GM19239 (cell line): ENCODE results near the gene FOXE3.

Source experiments
- DNase-seq: peaks from one replicate; pipeline ENCODE4 v3.0.0; 2011; ENCODE audit warnings: low spot score; ENCODE audit not compliant: insufficient read length
- FAIRE-seq: peaks from 2 replicates; lab custom pipeline; 2011; peaks lifted over from hg19 to GRCh38; lab: Jason Lieb, UNC

Gene FOXE3

GRCh38 chr1:47403321-47403910 is 12.7 kb upstream of the FOXE3 start:
- FAIRE-seq, result no peak
- no peak for DNase-seq

DNA sequence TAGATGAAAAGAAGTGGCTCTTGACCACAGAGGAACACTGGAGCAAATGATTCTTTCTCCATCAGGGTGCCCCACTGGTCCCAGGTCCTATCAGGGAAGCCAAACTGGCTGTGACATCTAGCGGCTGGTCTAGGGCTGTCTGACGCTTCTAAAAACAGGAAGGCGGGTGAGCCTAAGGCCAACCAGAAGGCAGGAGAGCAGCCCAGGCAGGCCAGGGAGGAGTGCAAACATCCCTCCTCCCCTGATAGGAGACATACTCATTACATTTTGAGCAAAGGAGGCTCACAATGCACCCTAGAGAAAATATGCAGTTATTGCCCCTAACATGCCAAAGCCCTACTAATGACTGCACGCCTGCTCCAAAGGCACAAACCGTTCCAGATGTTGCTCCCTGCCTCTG is 10.4 kb upstream of the FOXE3 start:
- FAIRE-seq (no peak), DNase-seq (no peak)

GRCh38 chr1:47406966-47407365 is 9.1 kb upstream of the FOXE3 start:
- FAIRE-seq (no peak), DNase-seq (no peak)

GRCh38 chr1:47407481-47407880 is 8.6 kb upstream of the FOXE3 start:
- no peak for FAIRE-seq
- no peak for DNase-seq

DNA sequence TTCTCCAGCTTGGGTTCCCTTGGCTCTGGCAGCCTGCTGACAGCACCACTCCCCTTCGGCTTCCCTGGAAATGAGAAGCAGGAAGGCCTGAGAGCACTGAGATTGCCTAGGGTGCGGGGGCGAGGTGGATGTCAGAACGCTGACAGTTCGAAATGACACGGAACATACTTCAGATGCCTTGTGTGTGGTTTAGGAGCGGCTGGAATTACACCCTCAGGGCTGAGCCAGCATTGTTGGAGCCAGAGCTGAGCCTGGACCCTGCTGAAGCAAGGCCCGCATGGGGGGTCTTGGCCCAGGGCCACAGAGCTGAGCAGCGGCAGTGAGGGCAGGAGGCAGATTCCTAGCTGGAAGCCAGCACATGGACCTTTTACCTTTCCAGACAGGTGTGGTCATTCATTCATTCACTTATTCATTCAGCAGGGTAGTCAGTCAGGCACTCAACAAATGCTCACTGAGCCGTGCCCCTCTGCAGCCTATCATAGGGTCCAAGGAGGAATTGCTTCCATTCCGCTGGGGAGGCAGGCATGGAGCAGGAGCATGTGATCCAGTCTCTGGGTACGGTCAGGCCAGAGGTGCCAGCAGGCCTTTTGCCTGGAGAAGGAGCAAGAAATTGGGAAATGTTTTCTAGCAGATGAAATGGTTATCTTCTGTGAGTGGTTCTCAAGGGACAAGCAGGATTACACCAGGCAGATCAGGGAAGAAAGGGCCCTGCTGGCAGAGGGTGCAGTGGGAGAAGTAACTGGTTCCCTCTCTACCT is 6.6 kb upstream of the FOXE3 start:
- DNase-seq (no peak), FAIRE-seq (no peak)

DNA sequence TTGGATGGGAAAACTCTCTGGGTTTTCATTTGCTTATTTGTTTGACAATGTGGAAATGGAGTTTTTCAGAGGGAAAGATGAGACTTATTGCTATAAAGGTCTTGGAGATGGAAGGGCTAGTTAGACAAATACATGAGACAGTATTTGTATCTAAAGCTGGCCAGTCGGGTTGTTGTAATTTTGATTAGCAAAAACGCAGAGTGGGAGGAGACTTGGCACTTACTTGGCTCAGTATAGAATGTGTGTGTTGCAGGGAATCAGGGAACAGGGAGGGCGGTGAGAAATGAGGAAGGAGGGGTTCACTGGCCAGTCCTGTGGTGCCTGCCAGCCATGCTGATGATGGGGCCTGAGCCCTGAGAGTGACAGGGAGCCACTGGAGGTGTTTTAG is 6.0 kb upstream of the FOXE3 start:
- DNase-seq (no peak), FAIRE-seq (no peak)

DNA sequence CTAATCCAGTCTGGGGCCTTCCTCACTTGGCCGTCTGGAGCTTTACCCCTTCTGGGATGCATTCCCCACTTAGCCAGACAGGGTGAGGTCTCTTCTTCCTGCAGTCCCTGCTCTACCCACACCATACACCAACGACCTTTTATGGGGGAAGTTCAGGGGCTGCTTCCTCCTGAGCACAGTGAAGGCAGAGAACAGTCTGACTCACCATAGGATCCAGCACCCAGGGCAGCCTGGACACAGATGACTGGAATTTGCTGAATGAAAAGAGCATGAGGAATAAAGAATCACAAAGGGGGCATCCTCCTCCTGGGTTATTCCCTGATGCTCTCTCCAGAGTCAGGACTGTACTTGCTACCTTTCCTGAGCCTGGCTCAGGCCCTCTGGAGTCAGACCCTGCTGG is 4.6 kb upstream of the FOXE3 start:
- DNase-seq, result no peak
- FAIRE-seq, result no peak

DNA sequence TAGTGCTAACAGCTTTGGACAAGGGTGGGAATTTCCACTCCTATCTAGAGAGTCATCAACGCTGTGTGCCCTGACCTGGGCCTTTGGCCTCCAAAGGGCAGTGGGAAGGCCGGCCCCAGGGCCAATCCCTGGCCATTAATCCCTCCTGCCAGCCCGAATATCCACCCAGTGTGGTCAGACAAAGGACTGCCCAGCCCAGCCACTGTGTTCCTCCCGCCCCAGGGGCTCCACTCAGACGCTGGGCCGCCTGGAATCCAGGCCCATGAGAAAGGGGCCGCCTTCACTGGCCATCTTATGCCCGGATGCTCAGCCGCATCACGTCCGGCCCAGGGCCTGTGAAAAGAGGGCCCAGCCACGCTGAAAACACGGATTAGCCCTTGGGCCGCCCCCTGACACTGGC is 3.6 kb upstream of the FOXE3 start:
- DNase-seq (no peak), FAIRE-seq (no peak)

GRCh38 chr1:47416319-47417169 is 459 bp downstream of the FOXE3 start:
- DNase-seq, result no peak
- no peak for FAIRE-seq

DNA sequence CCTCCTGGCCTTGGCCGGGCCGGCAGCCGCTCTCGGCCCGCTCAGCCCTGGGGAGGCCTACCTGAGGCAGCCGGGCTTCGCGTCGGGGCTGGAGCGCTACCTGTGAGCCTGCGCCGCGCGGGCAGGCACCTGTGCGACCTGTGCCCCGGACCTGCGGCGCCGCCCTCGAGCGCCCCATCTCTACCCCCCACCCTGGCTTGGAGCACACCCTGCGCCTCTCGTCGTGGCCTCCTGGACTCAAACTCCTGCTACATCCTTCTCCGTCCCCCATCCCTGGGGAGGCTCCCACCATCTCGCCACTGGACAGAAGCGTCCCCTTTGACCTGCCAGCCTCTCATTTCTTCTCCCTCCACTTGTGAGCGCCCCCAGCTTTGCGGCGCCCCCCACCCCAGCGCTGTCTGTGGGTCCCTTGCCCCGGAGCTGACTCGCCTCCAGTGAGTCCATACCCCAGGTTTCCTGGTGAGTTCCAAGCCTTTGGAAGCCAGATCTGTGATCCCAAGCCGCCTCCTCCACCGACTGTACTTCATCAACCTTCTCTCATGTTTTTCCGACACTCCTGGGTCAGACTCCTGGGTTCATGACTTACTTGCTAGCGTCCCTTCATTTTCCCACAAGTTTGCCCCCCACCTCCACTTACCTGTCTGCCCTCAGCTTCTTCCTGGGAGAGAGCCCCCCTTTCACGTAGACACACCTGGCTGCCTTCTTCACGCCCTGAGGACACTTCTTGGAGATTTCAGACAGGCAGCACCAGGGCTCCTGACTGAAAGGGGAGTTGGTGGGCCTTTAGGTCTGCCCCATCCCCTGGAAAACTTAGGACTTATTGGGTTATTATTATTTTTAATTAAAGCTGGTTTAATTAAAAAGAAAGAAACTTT is 1.3 kb downstream of the FOXE3 start:
- FAIRE-seq, result no peak
- no peak for DNase-seq

DNA sequence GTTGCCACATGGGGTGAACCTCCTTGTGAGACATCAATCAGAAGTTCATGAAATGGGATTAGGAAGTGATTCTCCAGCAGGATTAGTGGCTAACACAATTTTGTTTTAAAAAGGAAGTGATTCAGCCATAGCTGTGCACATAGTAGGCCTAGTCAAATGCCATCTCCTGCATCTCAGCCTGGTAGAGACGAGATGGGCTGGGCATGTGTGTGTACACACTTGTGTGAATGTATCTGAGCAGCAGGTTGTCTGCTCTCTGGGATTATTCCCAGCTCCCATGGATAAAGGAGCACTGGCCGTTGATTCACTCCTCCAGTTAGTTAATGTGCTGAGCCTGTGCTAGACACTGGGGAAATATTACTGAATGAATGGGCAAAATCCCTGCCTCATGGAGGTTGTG is 2.0 kb downstream of the FOXE3 start:
- DNase-seq (no peak), FAIRE-seq (no peak)

GRCh38 chr1:47418681-47419325 is 2.7 kb downstream of the FOXE3 start:
- FAIRE-seq, result no peak

GRCh38 chr1:47420547-47420946 is 4.5 kb downstream of the FOXE3 start:
- no peak for FAIRE-seq

More at GRCh38 chr1:47418681-47419325, 2.7 kb downstream of the FOXE3 start:
- DNase-seq, result no peak

GRCh38 chr1:47423872-47424271 is 7.8 kb downstream of the FOXE3 start:
- DNase-seq (no peak), FAIRE-seq (no peak)

More at GRCh38 chr1:47420547-47420946, 4.5 kb downstream of the FOXE3 start:
- DNase-seq, result no peak

DNA sequence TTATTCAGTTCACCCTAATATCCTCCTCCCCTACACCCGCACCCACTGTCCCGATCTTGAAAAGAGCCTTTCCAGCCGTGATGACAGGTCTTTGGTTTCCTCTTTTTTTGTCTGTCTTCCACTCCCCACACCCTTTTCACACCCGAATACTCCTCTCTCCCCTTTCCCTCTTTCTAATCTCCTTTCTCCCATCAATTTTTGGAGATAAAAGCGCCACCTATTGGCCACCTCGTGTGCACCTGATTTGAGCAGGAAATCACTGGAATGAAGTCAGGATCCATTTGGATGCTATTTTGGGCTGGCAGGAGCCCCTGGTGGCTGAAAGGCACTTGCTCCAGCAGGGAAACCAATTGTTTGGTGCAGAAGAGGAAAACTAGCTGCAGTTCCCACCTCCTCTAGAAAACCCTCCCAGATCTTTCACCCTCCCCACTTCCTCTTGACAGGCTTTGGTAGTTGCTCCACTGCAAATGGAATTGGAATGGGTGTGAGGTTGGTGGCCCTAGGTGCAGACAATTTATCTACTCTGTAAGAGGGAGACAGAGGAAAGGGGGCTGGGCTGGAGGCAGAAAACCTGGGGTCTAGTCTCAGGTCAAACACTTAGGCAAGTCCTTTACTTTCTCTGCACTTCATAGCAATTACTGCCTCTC is 8.4 kb downstream of the FOXE3 start:
- no peak for FAIRE-seq
- no peak for DNase-seq

- DNase-seq (no peak), FAIRE-seq (no peak)
Measured at GRCh38 chr1:47431534-47431933, 15.4 kb downstream of the FOXE3 start.

DNA sequence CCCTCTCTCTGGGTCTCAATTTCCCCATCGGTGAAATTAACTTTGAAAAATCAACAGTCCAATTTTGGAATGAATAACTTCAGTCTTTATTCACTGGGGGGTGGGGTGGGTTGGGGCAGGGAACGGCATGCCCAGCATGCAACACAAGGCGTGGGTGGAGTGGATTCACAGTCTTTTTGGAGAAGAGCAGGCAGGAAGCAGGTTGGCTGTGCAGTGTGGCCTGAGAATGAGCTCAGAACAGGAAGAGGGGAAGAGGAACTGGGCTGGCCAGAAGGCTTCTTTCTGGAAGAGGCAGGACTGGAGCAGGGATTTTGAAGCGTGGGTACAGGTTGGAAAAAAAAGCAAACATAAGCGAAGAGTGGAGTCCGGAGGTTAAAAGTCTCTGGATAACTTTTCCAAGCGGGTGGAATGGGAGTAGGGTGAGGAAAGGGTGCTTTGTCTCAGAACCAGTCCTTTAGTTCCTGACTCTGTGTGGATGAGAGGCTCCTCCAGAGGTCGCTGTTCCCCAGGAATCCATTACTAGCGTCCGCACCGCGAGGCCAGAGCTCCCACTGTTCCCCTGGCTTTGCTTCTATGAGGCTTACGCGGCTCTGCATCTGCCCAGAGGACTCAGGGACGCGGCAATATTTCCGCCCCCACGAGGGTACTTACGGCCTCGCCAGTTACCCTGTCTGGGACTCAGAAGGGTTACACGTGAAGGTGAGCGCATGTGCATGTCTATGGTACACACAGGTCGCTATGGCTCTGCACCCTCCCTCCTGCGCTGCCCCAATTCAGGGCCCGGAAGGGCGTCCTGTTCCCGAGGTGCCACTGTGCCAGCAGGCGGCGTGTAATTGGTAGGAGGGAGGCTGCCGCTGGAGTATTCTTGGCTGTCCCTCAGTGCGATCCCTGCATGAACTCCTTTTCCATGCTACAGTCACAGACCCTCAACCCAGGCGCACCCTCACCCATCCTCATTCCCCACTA is 16.3 kb downstream of the FOXE3 start:
- DNase-seq, result no peak

DNA sequence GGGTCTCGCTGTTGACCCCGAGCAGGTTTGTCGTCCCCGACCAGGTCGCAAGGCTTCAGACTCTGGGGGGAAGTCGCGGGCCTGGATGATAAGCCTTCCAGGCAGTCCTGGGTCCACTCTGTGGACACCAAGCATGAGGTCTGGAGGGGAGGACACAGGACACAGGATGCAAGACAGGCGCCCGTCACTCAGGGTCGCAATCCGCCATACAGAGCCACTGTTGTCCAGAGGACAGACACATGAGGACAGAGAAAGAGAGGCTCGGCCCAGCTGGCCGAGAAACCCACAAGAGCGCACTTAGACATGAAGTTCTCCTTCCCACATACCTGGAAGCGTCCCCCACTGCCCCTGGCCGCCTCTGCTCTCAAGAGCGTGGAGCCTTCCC is 16.9 kb downstream of the FOXE3 start:
- FAIRE-seq (no peak), DNase-seq (no peak)

More for the DNA sequence above, 16.3 kb downstream of the FOXE3 start:
- peak; percentile 93 for FAIRE-seq
